Hepatocyte (in vitro differentiated cells): ENCODE measurements around the gene IL23A. TPM values are rescaled to one million over a fixed set of nuclear protein-coding genes. Genes with fewer than 3 reads are reported as not detected.
"Not testable (repeated sequence)": the region's sequence is repeated elsewhere in the genome, so short reads cannot be mapped to it uniquely, and the experiment has no call there.

Experiments
- DNase-seq: peaks from one replicate; pipeline ENCODE4 v3.0.0-alpha.2; 2016; ENCODE audit warnings: low spot score
- H2AFZ ChIP-seq: fragments of 200-600 bp; sonication (generic); 2 replicates; pipeline ENCODE4 v1.6.0; 2016; ENCODE audit warnings: antibody characterized with exemption, mild to moderate bottlenecking
- H3K27ac ChIP-seq: fragments of 200-600 bp; sonication (generic); 2 replicates; pipeline ENCODE4 v1.5.1; 2016; ENCODE audit warnings: mild to moderate bottlenecking
- H3K27me3 ChIP-seq: fragments of 200-600 bp; sonication (generic); 2 replicates; pipeline ENCODE4 v1.6.1; 2016
- H3K36me3 ChIP-seq: fragments of 200-600 bp; sonication (generic); replicated peaks from 2 replicates; pipeline ENCODE4 v1.5.1; 2016; ENCODE audit warnings: low read depth; ENCODE audit not compliant: insufficient read depth
- H3K4me1 ChIP-seq: fragments of 200-600 bp; sonication (generic); 2 replicates; pipeline ENCODE4 v1.5.1; 2016; ENCODE audit warnings: mild to moderate bottlenecking, moderate library complexity; ENCODE audit not compliant: insufficient read depth
- H3K4me2 ChIP-seq: fragments of 200-600 bp; sonication (generic); 2 replicates; pipeline ENCODE4 v1.6.0; 2016
- H3K4me3 ChIP-seq: fragments of 200-600 bp; sonication (generic); 2 replicates; pipeline ENCODE4 v1.5.1; 2016; ENCODE audit warnings: mild to moderate bottlenecking
- H3K79me2 ChIP-seq: fragments of 200-600 bp; sonication (generic); 2 replicates; pipeline ENCODE4 v1.6.0; 2017; ENCODE audit warnings: mild to moderate bottlenecking
- H3K9me2 ChIP-seq: fragments of 200-600 bp; sonication (generic); replicated peaks from 2 replicates; pipeline ENCODE4 v1.6.0; 2017; ENCODE audit warnings: mild to moderate bottlenecking; ENCODE audit not compliant: insufficient read depth
- H3K9me3 ChIP-seq: fragments of 200-600 bp; sonication (generic); 2 replicates; pipeline ENCODE4 v1.5.1; 2016; ENCODE audit warnings: low read depth, mild to moderate bottlenecking
- H4K20me1 ChIP-seq: fragments of 200-600 bp; sonication (generic); 2 replicates; pipeline ENCODE4 v1.6.0; 2016; ENCODE audit warnings: mild to moderate bottlenecking; ENCODE audit not compliant: insufficient read depth, poor library complexity, severe bottlenecking
- EZH2 ChIP-seq: fragments of 200-600 bp; sonication (generic); IDR thresholded peaks from 2 replicates; pipeline ENCODE4 v1.6.1; 2016; ENCODE audit warnings: antibody characterized with exemption, mild to moderate bottlenecking, borderline replicate concordance
- EZH2phosphoT487 ChIP-seq: fragments of 200-600 bp; sonication (generic); IDR thresholded peaks from one replicate; pipeline ENCODE4 v1.6.1; 2018; ENCODE audit warnings: antibody characterized with exemption, mild to moderate bottlenecking, low read depth, moderate library complexity; ENCODE audit not compliant: unreplicated experiment, severe bottlenecking
- WGBS: methylation state at CpG from one replicate; pipeline ENCODE4 v1.1.6; 2016; ENCODE audit warnings: low lambda C conversion rate; ENCODE audit errors: missing lambda C conversion rate; 5-methylcytosine and 5-hydroxymethylcytosine counted together
- polyA plus RNA-seq: library from polyadenylated mRNA; unstranded; fragments of >200 nt; fragmentation: Nextera tagmentation; extraction: Ambion mirVana; gene quantifications from 2 replicates; pipeline ENCODE4 v1.2.1, GENCODE V29; 2016
- total RNA-seq: library from RNA; depleted of rRNA; stranded (reverse); fragments of >200 nt; gene quantifications from 2 replicates; pipeline ENCODE4 v1.2.3, GENCODE V29; 2014
- TF ChIP-seq, protein P1 (sequence below): fragments of 200-600 bp; sonication (generic); IDR thresholded peaks from 2 replicates; pipeline ENCODE4 v1.5.1; 2016; ENCODE audit warnings: antibody characterized with exemption, mild to moderate bottlenecking; ENCODE audit not compliant: poor library complexity

IL23A gene
- total and polyA plus RNA-seq, 2 experiments from 2014 or later: 2.0 to 3.1 TPM

DNA sequence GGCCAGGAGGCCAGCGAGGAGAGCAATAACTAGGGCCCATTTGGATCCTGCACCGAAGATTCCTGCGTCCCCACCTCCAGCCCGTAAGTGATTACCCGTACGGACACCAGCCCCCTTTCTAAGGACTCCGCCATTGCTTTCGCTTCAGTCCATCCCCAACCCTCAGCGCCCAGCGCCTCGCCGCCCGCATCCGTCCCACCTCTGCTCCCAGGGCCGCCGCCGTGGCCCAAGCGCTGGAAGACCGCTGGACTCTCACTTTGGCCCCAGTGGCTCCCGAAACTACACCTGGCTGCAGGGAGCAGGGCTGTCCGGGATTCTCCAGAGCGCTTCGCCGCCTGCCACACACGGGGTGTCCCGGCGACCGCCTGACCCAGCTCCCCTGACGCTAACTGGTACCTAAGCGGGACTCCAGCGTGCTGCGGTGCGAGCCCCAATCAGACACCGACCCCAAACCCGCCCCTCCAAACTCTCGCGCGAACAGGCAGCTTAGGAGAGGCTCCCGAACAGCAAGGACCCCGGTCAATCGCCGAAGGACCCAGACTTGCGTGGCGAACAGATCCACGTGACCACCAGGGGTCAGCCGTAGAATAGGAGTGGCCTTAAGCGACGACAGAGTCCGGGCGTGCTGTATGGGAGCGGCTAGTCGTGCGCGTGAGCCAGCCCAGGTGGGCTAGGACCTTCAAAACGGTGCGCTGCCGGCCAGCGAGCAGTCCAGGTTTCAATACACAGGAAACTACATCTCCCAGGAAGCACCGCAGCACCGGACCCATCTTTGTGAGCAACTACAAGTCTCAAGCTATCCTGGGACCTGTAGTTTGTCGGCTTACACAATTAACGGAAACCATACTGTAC lies 22.8 kb upstream of the IL23A start, which contains the start of gene CNPY2:
TSS of gene CNPY2 (minus strand) at position 367 of the 852 bp plus-strand sequence. CDS start 771 bp downstream, outside the sequence.
- H3K4me2 ChIP-seq: peak within 1 kb of the TSS; percentile 76
- H3K79me2 ChIP-seq: peaks cover 23% of the 10 kb centered on the region
- H3K4me1 ChIP-seq: no peaks in the 10 kb centered on the region
- H2AFZ ChIP-seq: peak within 1 kb of the TSS; percentile 50
- no peaks in the 10 kb centered on the region for H3K9me2 ChIP-seq
- no peaks in the 10 kb centered on the region for H3K27me3 ChIP-seq
- TF ChIP-seq EZH2phosphoT487 (no peak), EZH2 (no peak)
- TF ChIP-seq, protein P1, sequence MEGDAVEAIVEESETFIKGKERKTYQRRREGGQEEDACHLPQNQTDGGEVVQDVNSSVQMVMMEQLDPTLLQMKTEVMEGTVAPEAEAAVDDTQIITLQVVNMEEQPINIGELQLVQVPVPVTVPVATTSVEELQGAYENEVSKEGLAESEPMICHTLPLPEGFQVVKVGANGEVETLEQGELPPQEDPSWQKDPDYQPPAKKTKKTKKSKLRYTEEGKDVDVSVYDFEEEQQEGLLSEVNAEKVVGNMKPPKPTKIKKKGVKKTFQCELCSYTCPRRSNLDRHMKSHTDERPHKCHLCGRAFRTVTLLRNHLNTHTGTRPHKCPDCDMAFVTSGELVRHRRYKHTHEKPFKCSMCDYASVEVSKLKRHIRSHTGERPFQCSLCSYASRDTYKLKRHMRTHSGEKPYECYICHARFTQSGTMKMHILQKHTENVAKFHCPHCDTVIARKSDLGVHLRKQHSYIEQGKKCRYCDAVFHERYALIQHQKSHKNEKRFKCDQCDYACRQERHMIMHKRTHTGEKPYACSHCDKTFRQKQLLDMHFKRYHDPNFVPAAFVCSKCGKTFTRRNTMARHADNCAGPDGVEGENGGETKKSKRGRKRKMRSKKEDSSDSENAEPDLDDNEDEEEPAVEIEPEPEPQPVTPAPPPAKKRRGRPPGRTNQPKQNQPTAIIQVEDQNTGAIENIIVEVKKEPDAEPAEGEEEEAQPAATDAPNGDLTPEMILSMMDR: peak; percentile 14
- H3K4me3 ChIP-seq: peak within 1 kb of the TSS; percentile 18
- under 1% methylated on average over 61 of the region's 62 CpGs for WGBS
- H3K27ac ChIP-seq: peak within 1 kb of the TSS; percentile 68
- no peaks in the 10 kb centered on the region for H3K36me3 ChIP-seq
- DNase-seq: peak; percentile 97
- no peaks in the 10 kb centered on the region for H3K9me3 ChIP-seq
- H4K20me1 ChIP-seq: no peaks in the 10 kb centered on the region

DNA sequence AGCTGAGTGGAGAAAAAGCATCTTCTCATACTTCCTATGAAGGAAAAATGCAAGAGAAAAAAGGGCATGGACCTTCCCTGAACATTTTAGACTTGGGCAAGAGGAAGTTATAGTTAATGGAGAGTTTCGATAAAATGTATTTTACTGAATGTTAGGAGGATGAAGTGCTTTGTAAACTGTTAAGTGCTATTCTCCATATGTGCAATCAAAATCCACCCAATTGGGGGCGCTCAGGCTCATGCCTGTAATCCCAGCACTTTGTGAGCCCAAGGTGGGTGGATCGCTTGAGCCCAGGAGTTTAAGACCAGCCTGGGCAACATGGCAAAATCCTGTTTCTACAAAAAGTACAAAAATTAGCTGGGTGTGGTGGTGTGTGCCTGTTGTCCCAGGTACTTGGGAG lies 21.0 kb upstream of the IL23A start:
- Histone ChIP-seq H4K20me1 (no peaks in the 10 kb centered on the region), H3K4me2 (no peak overlapping the region), H2AFZ (no peak overlapping the region), H3K4me3 (no peak overlapping the region), H3K4me1 (no peaks in the 10 kb centered on the region), H3K27me3 (no peaks in the 10 kb centered on the region), H3K79me2 (peaks cover 23% of the 10 kb centered on the region), H3K9me2 (no peaks in the 10 kb centered on the region), H3K27ac (no peak overlapping the region), H3K9me3 (no peaks in the 10 kb centered on the region), H3K36me3 (no peaks in the 10 kb centered on the region)
- WGBS: 90% methylated on average over 3 of the region's 3 CpGs
- no peak for TF ChIP-seq EZH2phosphoT487
- no peak for TF ChIP-seq EZH2
- TF ChIP-seq, protein P1: no peak
- DNase-seq: no peak

DNA sequence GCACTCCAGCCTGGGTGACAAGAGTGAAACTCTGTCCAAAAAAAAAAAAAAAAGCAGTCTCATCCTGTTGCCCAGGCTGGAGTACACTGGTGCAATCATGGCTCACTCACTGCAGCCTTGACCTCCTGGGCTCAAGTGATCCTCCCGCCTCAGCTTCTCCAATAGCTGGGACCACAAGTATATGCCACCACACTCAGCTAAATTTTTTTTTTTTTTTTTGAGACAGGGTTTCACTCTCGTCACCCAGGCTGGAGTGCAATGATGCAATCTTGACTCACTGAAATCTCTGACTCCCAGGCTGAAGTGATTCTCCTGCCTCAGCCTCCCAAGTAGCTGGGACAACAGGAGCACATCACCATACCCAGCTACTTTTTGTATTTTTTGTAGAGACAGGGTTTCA lies 17.7 kb upstream of the IL23A start:
- no peaks in the 10 kb centered on the region for H3K36me3 ChIP-seq
- TF ChIP-seq, protein P1: no peak
- TF ChIP-seq EZH2 (no peak), EZH2phosphoT487 (no peak)
- no peaks in the 10 kb centered on the region for H3K4me1 ChIP-seq
- peaks cover 2% of the 10 kb centered on the region for H3K79me2 ChIP-seq
- no peaks in the 10 kb centered on the region for H3K27me3 ChIP-seq
- H3K9me2 ChIP-seq: no peaks in the 10 kb centered on the region
- no peaks in the 10 kb centered on the region for H4K20me1 ChIP-seq
- no peak overlapping the region for H2AFZ ChIP-seq
- H3K4me2 ChIP-seq: no peak overlapping the region
- H3K4me3 ChIP-seq: no peak overlapping the region
- DNase-seq: no peak
- no peaks in the 10 kb centered on the region for H3K9me3 ChIP-seq
- 96% methylated on average over 2 of the region's 2 CpGs for WGBS
- no peak overlapping the region for H3K27ac ChIP-seq

GRCh38 chr12:56321610-56322009 lies 17.1 kb upstream of the IL23A start:
- not testable (repeated sequence) for H3K36me3 ChIP-seq, H2AFZ ChIP-seq, H3K4me2 ChIP-seq, H3K9me3 ChIP-seq, H3K4me1 ChIP-seq, DNase-seq, H4K20me1 ChIP-seq, H3K79me2 ChIP-seq, H3K9me2 ChIP-seq, H3K27ac ChIP-seq, H3K4me3 ChIP-seq, H3K27me3 ChIP-seq
- 96% methylated on average over 8 of the region's 8 CpGs for WGBS
